ENCODE data around the gene ZNF512B. TPM values are rescaled to one million over a fixed set of nuclear protein-coding genes. Genes with fewer than 3 reads are reported as not detected.

ZNF512B gene
- total RNA-seq, 1 donor from 2014 or later, result 49.4 TPM

Small RNA genes within 50 kb of the gene (microRNA-seq; reads per million reads assigned to microRNA genes)
- 5.4 reads per million for gene MIR1914 (ENCODE audit: borderline number of aligned reads, unreplicated experiment)
- not detected for gene MIR647 (ENCODE audit: borderline number of aligned reads, unreplicated experiment)
- not detected for gene MIR941-1 (ENCODE audit: borderline number of aligned reads, unreplicated experiment)
- gene MIR941-2 (ENCODE audit: borderline number of aligned reads, unreplicated experiment), result not detected
- not detected for gene MIR941-3 (ENCODE audit: borderline number of aligned reads, unreplicated experiment)
- not detected for gene MIR941-4 (ENCODE audit: borderline number of aligned reads, unreplicated experiment)
- not detected for gene MIR941-5 (ENCODE audit: borderline number of aligned reads, unreplicated experiment)

Other genes with a start within 250 kb of the ZNF512B start
- gene LIME1, start 233.3 kb downstream of the ZNF512B start, total RNA-seq, result 17.2 and 21.0 TPM in 2 replicates
- 59.7 and 59.9 TPM in 2 replicates for gene SLC2A4RG, start 230.2 kb downstream of the ZNF512B start, total RNA-seq
- 31.2 and 32.2 TPM in 2 replicates for gene ZBTB46, start 138.7 kb downstream of the ZNF512B start, total RNA-seq
- not detected in 2 replicates for gene ABHD16B, start 108.4 kb downstream of the ZNF512B start, total RNA-seq
- gene TPD52L2, start 104.7 kb downstream of the ZNF512B start, total RNA-seq, result 85.0 and 88.1 TPM in 2 replicates
- 41.8 and 42.3 TPM in 2 replicates for gene DNAJC5, start 74.8 kb downstream of the ZNF512B start, total RNA-seq
- 78.9 and 79.2 TPM in 2 replicates for gene UCKL1, start 13.5 kb downstream of the ZNF512B start, total RNA-seq
- gene SAMD10, start 9.7 kb upstream of the ZNF512B start, total RNA-seq, result 12.8 and 14.0 TPM in 2 replicates
- 74.7 and 76.4 TPM in 2 replicates for gene PRPF6, start 11.2 kb upstream of the ZNF512B start, total RNA-seq
- 3.3 and 3.4 TPM in 2 replicates for gene C20orf204, start 66.3 kb upstream of the ZNF512B start, total RNA-seq
- not detected in 2 replicates for gene SOX18, start 79.7 kb upstream of the ZNF512B start, total RNA-seq
- gene TCEA2, start 93.3 kb upstream of the ZNF512B start, total RNA-seq, result 86.7 and 92.7 TPM in 2 replicates
- 6.5 and 7.6 TPM in 2 replicates for gene RGS19, start 109.6 kb upstream of the ZNF512B start, total RNA-seq
- 1.5 TPM in 2 replicates for gene OPRL1, start 110.2 kb upstream of the ZNF512B start, total RNA-seq
- not detected in 2 replicates for gene LKAAEAR1, start 114.5 kb upstream of the ZNF512B start, total RNA-seq
- not detected in 2 replicates for gene NPBWR2, start 137.6 kb upstream of the ZNF512B start, total RNA-seq
- 1.9 and 2.3 TPM in 2 replicates for gene MYT1, start 194.5 kb upstream of the ZNF512B start, total RNA-seq

All from progenitor cell of endocrine pancreas (in vitro differentiated cells).